ENCODE results near the gene GNG2. TPM values are rescaled to one million over a fixed set of nuclear protein-coding genes. Genes with fewer than 3 reads are reported as not detected.
A peak's percentile ranks its signal among the peaks of the same experiment; 100 is the strongest.

GNG2 gene
- total RNA-seq, 1 donor from 2014 or later, result 56.8 TPM

- Histone ChIP-seq H4K20me1 (ENCODE audit: low read depth) (no peaks in the 10 kb centered on the region), H3K27me3 (no peaks in the 10 kb centered on the region), H3K79me2 (ENCODE audit: low read depth) (peaks cover 27% of the 10 kb centered on the region), H3K4me2 (no peak overlapping the region), H3K4me3 (no peak overlapping the region), H3K4me1 (peaks cover 31% of the 10 kb centered on the region), H3K27ac (no peak overlapping the region), H3K9me3 (ENCODE audit: low read depth) (no peaks in the 10 kb centered on the region), H2AFZ (replicated peaks) (peak overlapping the region; percentile 48), H3K9ac (no peak overlapping the region), H3K36me3 (no peaks in the 10 kb centered on the region), H3F3A (ENCODE audit: low read depth) (peaks cover 19% of the 10 kb centered on the region)
- Mint-ChIP-seq H3K9me3 (peaks cover 2% of the 10 kb centered on the region), H3K27ac (no peak overlapping the region), H3K36me3 (no peaks in the 10 kb centered on the region), H3K27me3 (ENCODE audit: insufficient read depth, low read depth) (peaks cover 3% of the 10 kb centered on the region), H3K4me3 (no peak overlapping the region), H3K4me1 (peaks cover 49% of the 10 kb centered on the region)
- no peak for TF ChIP-seq CTCF (IDR thresholded peaks at IDR 0.05)
- TF ChIP-seq EZH2 (IDR thresholded peaks at IDR 0.05), result no peak
- no peak for TF ChIP-seq EZH2phosphoT487 (IDR thresholded peaks at IDR 0.05)
- DNase-seq (ENCODE audit: low spot score), result no peak
Observed at GRCh38 chr14:51859131-51859530, 1.3 kb upstream of the GNG2 start.

GRCh38 chr14:51860825-51861499, 550 bp downstream of the GNG2 start:
- H3K27ac Mint-ChIP-seq, result peak overlapping the region; percentile 97
- TF ChIP-seq EZH2phosphoT487 (IDR thresholded peaks at IDR 0.05) (no peak), EZH2 (IDR thresholded peaks at IDR 0.05) (no peak), CTCF (IDR thresholded peaks at IDR 0.05) (no peak)

DNA sequence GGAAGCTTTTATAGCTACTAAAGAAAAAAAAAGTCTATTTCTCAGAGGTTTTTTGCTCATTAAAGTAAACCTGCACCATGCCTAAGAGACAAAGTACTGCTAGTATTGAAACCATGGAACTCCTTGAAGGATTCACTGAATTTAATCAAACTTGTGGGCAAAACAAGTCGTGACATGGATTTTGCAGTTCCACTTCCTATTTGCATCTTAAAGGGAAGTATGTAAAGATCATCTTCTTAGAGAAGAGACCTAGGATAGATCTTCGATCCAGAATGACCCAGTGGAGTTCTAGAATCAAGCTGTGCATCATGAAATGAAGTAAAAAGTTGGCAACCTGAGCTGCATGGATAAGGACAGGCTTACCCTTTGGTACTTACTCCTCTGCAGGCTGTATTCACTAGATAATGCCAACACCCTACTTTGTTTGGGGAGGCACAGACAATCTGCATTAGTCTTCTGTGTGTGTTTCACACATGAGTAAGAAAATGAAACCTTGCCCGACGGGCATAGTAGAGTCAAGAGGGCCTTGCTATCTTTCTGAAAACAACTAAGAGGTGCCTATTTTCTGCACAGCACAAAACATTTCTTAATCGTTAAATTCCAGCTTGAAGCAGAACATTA, 1.9 kb downstream of the GNG2 start:
- no peak overlapping the region for H3K27ac ChIP-seq

More at GRCh38 chr14:51860825-51861499, 550 bp downstream of the GNG2 start:
- peaks cover 19% of the 10 kb centered on the region for H3F3A ChIP-seq (ENCODE audit: low read depth)
- no peaks in the 10 kb centered on the region for H3K27me3 Mint-ChIP-seq (ENCODE audit: insufficient read depth, low read depth)
- no peak for DNase-seq (ENCODE audit: low spot score)
- H3K79me2 ChIP-seq (ENCODE audit: low read depth), result peaks cover 43% of the 10 kb centered on the region
- peaks cover 12% of the 10 kb centered on the region for H4K20me1 ChIP-seq (ENCODE audit: low read depth)
- peaks cover 60% of the 10 kb centered on the region for H3K4me1 Mint-ChIP-seq
- peak overlapping the region; percentile 78 for H3K27ac ChIP-seq
- H3K27me3 ChIP-seq, result no peaks in the 10 kb centered on the region
- peak overlapping the region; percentile 86 for H3K4me2 ChIP-seq
- H3K36me3 ChIP-seq, result no peaks in the 10 kb centered on the region
- H3K4me3 ChIP-seq, result peak overlapping the region; percentile 64
- no peaks in the 10 kb centered on the region for H3K36me3 Mint-ChIP-seq
- no peaks in the 10 kb centered on the region for H3K9me3 ChIP-seq (ENCODE audit: low read depth)
- H2AFZ ChIP-seq (replicated peaks), result peak overlapping the region; percentile 61
- H3K9me3 Mint-ChIP-seq, result no peaks in the 10 kb centered on the region
- H3K9ac ChIP-seq, result peak overlapping the region; percentile 51
- H3K4me1 ChIP-seq, result peaks cover 49% of the 10 kb centered on the region
- H3K4me3 Mint-ChIP-seq, result peak overlapping the region; percentile 96

More for the DNA sequence above, 1.9 kb downstream of the GNG2 start:
- Histone ChIP-seq H3K9ac (no peak overlapping the region), H3F3A (ENCODE audit: low read depth) (peaks cover 19% of the 10 kb centered on the region), H3K4me2 (peak overlapping the region; percentile 86), H3K27me3 (no peaks in the 10 kb centered on the region), H3K79me2 (ENCODE audit: low read depth) (peaks cover 44% of the 10 kb centered on the region), H2AFZ (replicated peaks) (no peak overlapping the region), H3K4me1 (peaks cover 54% of the 10 kb centered on the region), H4K20me1 (ENCODE audit: low read depth) (peaks cover 19% of the 10 kb centered on the region), H3K36me3 (no peaks in the 10 kb centered on the region), H3K4me3 (peak overlapping the region; percentile 64), H3K9me3 (ENCODE audit: low read depth) (no peaks in the 10 kb centered on the region)
- Mint-ChIP-seq H3K27ac (no peak overlapping the region), H3K9me3 (no peaks in the 10 kb centered on the region), H3K4me3 (peak overlapping the region; percentile 96), H3K4me1 (peaks cover 60% of the 10 kb centered on the region), H3K27me3 (ENCODE audit: insufficient read depth, low read depth) (no peaks in the 10 kb centered on the region), H3K36me3 (no peaks in the 10 kb centered on the region)
- TF ChIP-seq EZH2phosphoT487 (IDR thresholded peaks at IDR 0.05), result no peak
- no peak for TF ChIP-seq CTCF (IDR thresholded peaks at IDR 0.05)
- TF ChIP-seq EZH2 (IDR thresholded peaks at IDR 0.05), result no peak
- no peak for DNase-seq (ENCODE audit: low spot score)

Measured in neural progenitor cell (in vitro differentiated cells).